HPDE6-E6E7 (cell line): ENCODE data around the gene TIFAB.

Source experiments
- DNase-seq: peaks from one replicate; pipeline ENCODE4 v3.0.0; 2011; ENCODE audit warnings: missing footprints; ENCODE audit errors: extremely low spot score

Gene TIFAB

DNA sequence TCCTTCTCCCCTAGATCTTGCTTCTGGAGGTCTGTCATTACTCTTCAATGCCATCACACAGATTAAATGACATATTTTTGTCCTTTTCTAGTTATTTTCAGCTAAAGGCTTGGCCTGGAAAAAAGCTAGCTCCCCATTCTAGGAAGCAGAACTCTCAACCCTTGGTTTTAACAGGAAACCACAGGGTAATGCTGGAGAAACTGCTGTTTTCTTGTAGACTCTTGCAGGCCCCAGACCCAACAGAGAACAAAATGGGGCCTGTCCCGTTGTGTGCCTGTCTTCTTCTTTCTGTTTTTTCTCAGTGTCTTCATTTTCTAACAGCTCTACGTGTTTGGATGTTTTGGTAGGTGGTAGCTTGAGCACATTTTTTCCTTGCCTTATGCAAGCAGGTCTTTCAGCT lies 26.5 kb downstream of the TIFAB start:
- DNase-seq: no peak

DNA sequence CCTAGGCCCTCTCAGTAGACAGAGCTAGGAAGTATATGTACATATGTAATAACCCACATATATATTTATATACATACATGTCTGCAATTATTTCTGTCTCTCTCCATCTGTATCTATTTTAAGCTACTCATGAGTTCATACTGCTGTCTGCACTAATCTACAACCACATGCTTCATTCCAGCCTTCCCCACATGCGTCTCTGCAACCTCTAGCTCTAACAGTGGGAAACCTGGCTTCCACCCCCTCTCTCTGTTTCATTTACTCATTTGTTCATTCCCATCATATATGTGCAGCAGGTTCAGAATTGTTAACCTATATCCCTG lies 28.3 kb downstream of the TIFAB start:
- DNase-seq: no peak

- DNase-seq: no peak
These were observed 28.9 kb downstream of the TIFAB start for GRCh38 chr5:135423146-135423845.

GRCh38 chr5:135422419-135422818 lies 29.7 kb downstream of the TIFAB start:
- no peak for DNase-seq

- DNase-seq: no peak
These were observed 35.1 kb downstream of the TIFAB start for GRCh38 chr5:135417083-135417482.

DNA sequence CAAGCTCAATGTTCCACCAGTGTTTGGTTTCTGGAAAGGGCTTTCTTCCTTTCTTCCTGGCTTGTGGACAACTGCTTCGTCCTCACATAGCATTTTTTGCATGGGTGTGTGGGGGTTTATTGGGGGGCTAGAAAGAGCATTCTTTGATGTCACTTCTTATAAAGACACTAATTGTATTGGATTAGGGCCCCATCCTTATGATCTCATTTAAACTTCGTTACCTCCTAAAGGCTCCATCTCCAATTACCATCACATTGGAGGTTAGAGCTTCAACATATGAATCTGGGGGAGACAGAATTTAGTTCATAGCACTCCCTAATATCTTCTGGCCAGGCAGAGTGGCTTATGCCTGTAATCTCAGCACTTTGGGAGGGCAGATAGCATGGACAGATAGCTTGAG lies 47.1 kb downstream of the TIFAB start:
- no peak for DNase-seq

DNA sequence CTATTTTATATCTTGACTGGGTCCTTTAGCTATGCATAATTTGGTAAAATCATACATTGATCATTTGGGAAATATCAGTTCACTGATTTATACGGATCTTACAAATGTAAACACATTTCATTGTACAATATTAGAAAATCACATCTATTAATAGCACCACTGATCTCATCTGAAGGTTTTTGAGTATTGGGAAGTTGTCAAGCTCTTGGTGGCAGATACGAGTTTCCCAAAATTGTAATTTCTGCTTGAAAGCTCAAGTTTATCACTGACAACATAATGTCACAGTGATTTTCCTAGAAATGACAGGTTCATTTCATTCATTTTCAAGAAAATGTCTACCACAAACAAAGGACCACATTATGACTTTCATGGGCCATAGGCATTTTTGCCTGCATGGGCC lies 50.1 kb downstream of the TIFAB start:
- no peak for DNase-seq

DNA sequence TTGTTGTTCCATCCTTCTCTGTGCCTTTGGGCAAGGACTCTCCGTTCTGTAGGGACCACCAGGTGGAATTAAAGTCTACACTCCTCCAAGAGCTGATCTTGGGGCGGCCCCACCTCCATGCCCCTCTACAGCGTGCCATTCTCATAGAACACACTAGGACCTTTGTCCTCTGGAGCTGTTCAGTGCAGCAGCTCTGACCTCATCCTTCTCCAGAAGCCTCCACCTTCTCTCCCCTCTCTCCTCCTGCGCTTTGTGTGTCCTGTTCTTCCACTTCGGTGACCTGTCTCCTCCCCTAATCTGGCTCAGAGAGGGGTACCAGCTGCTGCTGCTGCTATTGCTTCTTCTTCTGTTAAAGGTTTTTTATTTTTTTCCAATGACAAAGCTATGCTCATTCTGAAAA lies 51.3 kb downstream of the TIFAB start:
- no peak for DNase-seq

GRCh38 chr5:135399794-135400542 lies 52.2 kb downstream of the TIFAB start:
- DNase-seq: no peak

GRCh38 chr5:135398855-135399793 lies 53.0 kb downstream of the TIFAB start, which contains the start of gene MACROH2A1:
Gene MACROH2A1 (minus strand): TSS chr5:135399231. CDS start chr5:135389093, 10,138 bp downstream.
- no peak for DNase-seq

GRCh38 chr5:135398160-135398854 lies 53.8 kb downstream of the TIFAB start:
- no peak for DNase-seq
